Coronary artery (tissue), 2 donors: ENCODE data around the gene PDCD1.

Source experiments
- DNase-seq: peaks from one replicate; pipeline ENCODE4 v3.0.0-alpha.2; 2017; ENCODE audit warnings: low spot score
- H3K27ac ChIP-seq, 2 donors: fragments of 200-600 bp; sonication (generic); one replicate each; pipeline ENCODE4 v1.5.1; 2016 to 2019
- H3K4me3 ChIP-seq: fragments of 200-600 bp; sonication (generic); 2 replicates; pipeline ENCODE4 v1.5.1; 2016; ENCODE audit warnings: mild to moderate bottlenecking, moderate library complexity
- CTCF ChIP-seq: fragments of 200-600 bp; sonication (generic); IDR thresholded peaks from one replicate; pipeline ENCODE4 v1.5.1; 2019; ENCODE audit warnings: antibody characterized with exemption

Gene PDCD1

DNA sequence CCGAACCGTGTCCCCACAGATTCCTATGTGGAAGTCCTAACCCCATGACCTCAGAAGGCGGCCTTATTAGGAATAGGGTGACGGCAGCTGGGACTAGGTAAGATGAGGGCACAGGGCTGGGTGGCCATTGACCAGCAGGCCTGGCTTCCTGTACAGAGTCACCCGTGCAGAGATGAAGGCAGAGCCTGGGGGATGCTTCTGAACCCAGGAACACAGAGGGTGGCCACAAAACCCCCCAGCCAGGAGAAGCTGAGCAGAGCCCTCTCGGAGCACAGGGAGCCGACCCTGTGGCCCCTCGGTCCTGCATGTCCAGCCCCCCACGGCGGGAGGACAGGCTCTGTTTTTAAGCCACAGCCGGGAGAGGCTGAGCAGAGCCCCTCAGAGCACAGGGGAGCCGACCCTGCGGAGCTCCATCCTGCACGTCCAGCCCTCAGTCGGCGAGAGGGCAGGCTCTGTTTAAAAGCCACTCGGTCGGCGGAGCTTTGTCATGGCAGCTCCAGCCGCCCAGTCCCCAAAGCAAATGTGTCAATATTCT lies 2.7 kb downstream of the PDCD1 start:
- no peak overlapping the region for H3K27ac ChIP-seq

DNA sequence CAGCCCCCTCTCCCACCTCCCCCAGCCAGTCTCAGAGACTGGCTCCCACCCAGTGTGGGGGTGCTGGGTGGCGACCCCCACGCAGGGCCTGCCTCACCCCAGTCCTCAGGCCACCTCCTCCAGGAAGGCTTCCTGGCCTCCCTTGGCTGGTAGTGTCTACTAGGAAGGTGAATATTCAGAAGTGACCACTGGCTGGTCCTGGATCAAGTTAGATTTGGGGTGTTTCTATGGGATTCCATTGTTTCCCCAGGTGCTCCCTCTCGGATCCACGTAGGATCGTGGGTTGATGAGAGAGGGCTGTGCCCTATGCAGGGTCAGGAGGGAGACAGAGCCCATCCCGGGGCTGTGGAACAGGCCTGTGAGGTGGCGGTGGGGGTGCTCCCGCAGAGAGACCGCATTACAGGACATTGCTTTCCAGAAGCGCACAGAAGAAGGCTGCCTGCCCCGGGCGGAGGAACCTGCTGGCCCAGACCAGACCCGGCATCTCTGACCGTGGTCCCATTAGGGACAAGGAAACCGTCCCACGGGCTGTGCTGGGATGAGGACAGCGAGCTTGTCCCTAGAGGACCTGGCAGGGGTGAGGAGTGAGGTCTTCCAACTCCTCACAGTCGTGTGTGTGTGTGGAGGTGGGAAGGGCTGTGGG lies 3.3 kb downstream of the PDCD1 start:
- TF ChIP-seq CTCF: no peak
- no peak overlapping the region for H3K4me3 ChIP-seq
- no peak for DNase-seq
- no peak overlapping the region for H3K27ac ChIP-seq

More for the DNA sequence above, 2.7 kb downstream of the PDCD1 start:
- TF ChIP-seq CTCF: no peak
- no peak overlapping the region for H3K4me3 ChIP-seq
- DNase-seq: no peak

GRCh38 chr2:241854342-241855244 lies 4.1 kb downstream of the PDCD1 start:
- Histone ChIP-seq H3K27ac (no peak overlapping the region), H3K4me3 (no peak overlapping the region)
- TF ChIP-seq CTCF: no peak
- no peak for DNase-seq

- no peak for DNase-seq
- no peak for TF ChIP-seq CTCF
- H3K27ac ChIP-seq: no peak overlapping the region
These were observed 4.9 kb downstream of the PDCD1 start for GRCh38 chr2:241853651-241854341.

DNA sequence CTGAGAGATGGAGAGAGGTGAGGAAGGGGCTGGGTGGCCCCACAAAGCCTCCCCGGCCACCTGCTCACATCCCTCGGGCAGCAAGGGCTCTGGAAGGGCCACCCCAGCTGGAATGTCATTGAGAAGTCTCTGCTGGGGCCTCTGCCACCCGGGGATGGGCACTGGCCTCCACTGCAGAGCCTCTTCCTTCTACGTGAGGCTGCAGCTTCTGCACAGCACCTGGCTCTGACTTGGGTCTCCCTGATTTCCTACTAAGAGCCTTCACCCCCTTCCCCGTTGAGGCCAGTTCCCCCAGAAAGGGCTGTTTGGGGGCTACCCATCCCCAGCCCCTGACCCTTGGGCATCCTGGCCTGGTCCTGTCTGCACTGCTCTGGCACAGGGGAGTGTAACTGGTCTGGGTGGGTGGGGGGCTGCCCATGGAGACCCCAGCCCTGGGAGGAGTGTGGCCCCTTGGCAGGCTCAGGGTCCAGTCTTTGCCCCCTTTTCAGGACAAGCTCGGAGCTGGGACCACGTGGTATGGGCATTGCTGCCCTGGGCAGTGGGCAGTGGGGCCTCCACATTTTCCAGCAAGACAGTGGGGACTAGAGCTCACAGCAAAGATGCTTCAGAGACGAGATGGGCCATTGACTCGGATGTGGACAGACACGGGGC lies 5.6 kb downstream of the PDCD1 start:
- DNase-seq: no peak
- Histone ChIP-seq H3K4me3 (no peak overlapping the region), H3K27ac (no peak overlapping the region)
- TF ChIP-seq CTCF: no peak

More at GRCh38 chr2:241853651-241854341, 4.9 kb downstream of the PDCD1 start:
- no peak overlapping the region for H3K4me3 ChIP-seq

GRCh38 chr2:241852116-241852980 lies 6.3 kb downstream of the PDCD1 start:
- H3K4me3 ChIP-seq: no peak overlapping the region
- H3K27ac ChIP-seq: no peak overlapping the region
- no peak for DNase-seq
- no peak for TF ChIP-seq CTCF
